ENCODE measurements around the gene SIK3. TPM values are rescaled to one million over a fixed set of nuclear protein-coding genes. Genes with fewer than 3 reads are reported as not detected.
A peak's percentile ranks its signal among the peaks of the same experiment; 100 is the strongest.

Gene SIK3
- total RNA-seq, 4 donors from 2014 or later = 45.0 to 70.2 (median 48.8) TPM

- no peak for DNase-seq (ENCODE audit: low spot score in 2 of 2)
- no peak for TF ChIP-seq POLR2A (IDR thresholded peaks at IDR 0.05)
- TF ChIP-seq EP300 (IDR thresholded peaks at IDR 0.05) = no peak
- Histone ChIP-seq H3K27me3 (no peaks in the 10 kb centered on the region), H3K4me1 (peaks cover 0 to 13% (median 2%) of the 10 kb centered on the region in 4 donors), H3K36me3 (peaks cover 0 to 5% (median 0%) of the 10 kb centered on the region in 3 donors), H3K4me3 (no peak overlapping the region), H3K27ac (no peak overlapping the region), H3K9me3 (no peaks in the 10 kb centered on the region)
- WGBS, 2 donors = 89 to 94% methylated on average over 3 of the region's 3 CpGs
These were observed 161.3 kb downstream of the SIK3 start for GRCh38 chr11:116936754-116937446.

GRCh38 chr11:116935514-116935913 lies 162.7 kb downstream of the SIK3 start:
- no peak for TF ChIP-seq CTCF (IDR thresholded peaks at IDR 0.05)
- TF ChIP-seq EP300 (IDR thresholded peaks at IDR 0.05) = no peak
- TF ChIP-seq POLR2A (IDR thresholded peaks at IDR 0.05) = no peak
- Histone ChIP-seq H3K4me1 (peaks cover 0 to 26% (median 12%) of the 10 kb centered on the region in 4 donors), H3K9me3 (no peaks in the 10 kb centered on the region), H3K4me3 (no peak overlapping the region), H3K27ac (no peak overlapping the region), H3K27me3 (no peaks in the 10 kb centered on the region), H3K36me3 (peaks cover 0 to 5% (median 0%) of the 10 kb centered on the region in 3 donors)
- WGBS, 2 donors = 94 to 95% methylated on average over 1 of the region's 1 CpG
- DNase-seq (ENCODE audit: low spot score in 2 of 2) = no peak

- no peak for TF ChIP-seq POLR2A (IDR thresholded peaks at IDR 0.05)
- TF ChIP-seq EP300 (IDR thresholded peaks at IDR 0.05) = no peak
- no peak for TF ChIP-seq CTCF (IDR thresholded peaks at IDR 0.05)
- no peaks in the 10 kb centered on the region for H3K9me3 ChIP-seq
- peaks cover 0 to 31% (median 14%) of the 10 kb centered on the region in 4 donors for H3K4me1 ChIP-seq
- H3K4me3 ChIP-seq = no peak overlapping the region
- peaks cover 0 to 5% (median 0%) of the 10 kb centered on the region in 3 donors for H3K36me3 ChIP-seq
- H3K27ac ChIP-seq = no peak overlapping the region
- no peak for DNase-seq (ENCODE audit: low spot score in 2 of 2)
- no peaks in the 10 kb centered on the region for H3K27me3 ChIP-seq
- 92 to 100% methylated on average over 1 of the region's 1 CpG for WGBS, 2 donors
These were observed 163.1 kb downstream of the SIK3 start for GRCh38 chr11:116935089-116935488.

- Histone ChIP-seq H3K27ac (no peak overlapping the region), H3K36me3 (peaks cover 0 to 5% (median 0%) of the 10 kb centered on the region in 3 donors), H3K4me1 (peaks cover 0 to 38% (median 18%) of the 10 kb centered on the region in 4 donors), H3K9me3 (no peaks in the 10 kb centered on the region), H3K4me3 (no peak overlapping the region), H3K27me3 (no peaks in the 10 kb centered on the region)
- WGBS, 2 donors = 96 to 97% methylated on average over 3 of the region's 3 CpGs
- no peak for TF ChIP-seq CTCF (IDR thresholded peaks at IDR 0.05)
- no peak for TF ChIP-seq EP300 (IDR thresholded peaks at IDR 0.05)
- TF ChIP-seq POLR2A (IDR thresholded peaks at IDR 0.05) = no peak
- no peak for DNase-seq (ENCODE audit: low spot score in 2 of 2)
These were observed 164.3 kb downstream of the SIK3 start for GRCh38 chr11:116933961-116934360.

GRCh38 chr11:116932181-116932580 lies 166.0 kb downstream of the SIK3 start:
- no peaks in the 10 kb centered on the region for H3K27me3 ChIP-seq
- H3K4me1 ChIP-seq = peaks cover 0 to 53% (median 24%) of the 10 kb centered on the region in 4 donors
- H3K36me3 ChIP-seq = peaks cover 0 to 5% (median 0%) of the 10 kb centered on the region in 3 donors
- peak overlapping the region in 3 of 4 donors; percentile 66 to 78 (median 77) for H3K27ac ChIP-seq
- no peak for DNase-seq (ENCODE audit: low spot score in 2 of 2)
- 85 to 87% methylated on average over 7 of the region's 7 CpGs for WGBS, 2 donors
- no peak overlapping the region for H3K4me3 ChIP-seq
- no peak for TF ChIP-seq EP300 (IDR thresholded peaks at IDR 0.05)
- TF ChIP-seq POLR2A (IDR thresholded peaks at IDR 0.05) = no peak
- TF ChIP-seq CTCF (IDR thresholded peaks at IDR 0.05) = no peak
- H3K9me3 ChIP-seq = no peaks in the 10 kb centered on the region
